Uterus (tissue), 4 donors: ENCODE data around the gene PIGBOS1. TPM values are rescaled to one million over a fixed set of nuclear protein-coding genes. Genes with fewer than 3 reads are reported as not detected.

Experiments used
- DNase-seq, 2 donors: peaks; one replicate each; pipeline ENCODE4 v3.0.0-alpha.2; 2019 to 2020
- H3K27ac ChIP-seq, 2 donors: fragments of 200-600 bp; sonication (generic); 1 replicate in 1 of 2; 2 replicates in 1 of 2; pipeline ENCODE4 v1.5.1; 2016 to 2018
- H3K27me3 ChIP-seq, 2 donors: fragments of 200-600 bp; sonication (generic); one replicate each; pipeline ENCODE4 v1.5.1; 2018 to 2019; ENCODE audit warnings: control low read depth in 1 of 2
- H3K36me3 ChIP-seq, 2 donors: fragments of 200-600 bp; sonication (generic); one replicate each; pipeline ENCODE4 v1.5.1; 2019; ENCODE audit warnings: control low read depth in 1 of 2
- H3K4me1 ChIP-seq, 2 donors: fragments of 200-600 bp; sonication (generic); one replicate each; pipeline ENCODE4 v1.5.1; 2018 to 2019; ENCODE audit warnings: control low read depth in 1 of 2
- H3K4me3 ChIP-seq, 2 donors: fragments of 200-600 bp; sonication (generic); 1 replicate in 1 of 2; 2 replicates in 1 of 2; pipeline ENCODE4 v1.5.1; 2018 to 2019; ENCODE audit warnings: mild to moderate bottlenecking in 1 of 2
- H3K9me3 ChIP-seq, 2 donors: fragments of 200-600 bp; sonication (generic); one replicate each; pipeline ENCODE4 v1.5.1; 2019; ENCODE audit warnings: control low read depth in 1 of 2
- CTCF ChIP-seq, 4 experiments: fragments of 200-600 bp in 2 of 4; fragments of 450-650 bp in 2 of 4; sonication (generic) in 2 of 4; IDR thresholded peaks; one replicate each; pipeline ENCODE4 v1.5.1; 2016 to 2019; ENCODE audit warnings: antibody characterized with exemption in 4 of 4, mild to moderate bottlenecking in 2 of 4, moderate library complexity in 1 of 4
- POLR2A ChIP-seq, 2 donors: fragments of 450-650 bp; IDR thresholded peaks; one replicate each; pipeline ENCODE4 v1.6.1; 2016; ENCODE audit warnings: antibody characterized with exemption in 2 of 2, mild to moderate bottlenecking in 1 of 2, moderate library complexity in 1 of 2
- intact Hi-C: fragments of 100-400 bp; cut with DNase I; formaldehyde crosslinking; loops from one replicate; pipeline ENCODE4 v1.15.1; 2023; ENCODE audit warnings: low total_unique reads
- total RNA-seq, 4 donors: library from RNA; depleted of rRNA in 3 of 4; stranded (reverse); fragments of >200 nt in 3 of 4; gene quantifications; one replicate each; pipeline versions ENCODE4 v1.1.0 to v1.2.4, GENCODE V29; 2014 to 2023
- donor health status: DM: yes; HTN: yes; CAD: no.

The PIGBOS1 gene
- total RNA-seq, 4 donors from 2014 or later: 0.59 to 25.9 (median 14.2) TPM

- H3K36me3 ChIP-seq: no peaks in the 10 kb centered on the region
- no peak for TF ChIP-seq POLR2A (IDR thresholded peaks at IDR 0.05)
- TF ChIP-seq CTCF (IDR thresholded peaks at IDR 0.05): no peak
- no peaks in the 10 kb centered on the region for H3K9me3 ChIP-seq
Measured at GRCh38 chr15:55277715-55278114, 41.2 kb downstream of the PIGBOS1 start.

DNA sequence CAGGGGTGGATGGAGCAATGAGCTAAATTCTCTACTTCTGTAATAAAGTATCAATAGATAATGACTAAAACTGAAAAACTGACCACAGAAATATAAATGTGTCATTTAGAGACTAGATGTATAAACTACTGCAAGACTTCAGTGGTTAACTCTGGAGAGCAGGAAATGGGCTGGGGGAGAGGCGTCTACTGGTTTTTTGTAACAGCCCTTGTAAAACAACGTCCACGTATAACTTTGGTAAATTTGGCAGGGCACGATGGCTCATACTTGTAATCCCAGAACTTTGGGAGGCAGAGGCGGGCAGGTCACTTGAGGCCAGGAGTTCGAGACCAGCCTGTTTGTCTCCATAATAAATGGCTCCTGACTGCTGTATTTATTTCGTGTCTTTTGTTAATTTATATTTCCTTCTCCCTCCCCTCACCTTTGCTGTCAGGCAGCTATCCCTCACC, 41.8 kb downstream of the PIGBOS1 start:
- Histone ChIP-seq H3K27ac (no peak overlapping the region), H3K4me3 (no peak overlapping the region), H3K4me1 (no peaks in the 10 kb centered on the region), H3K27me3 (no peaks in the 10 kb centered on the region), H3K9me3 (no peaks in the 10 kb centered on the region), H3K36me3 (no peaks in the 10 kb centered on the region)
- no peak for TF ChIP-seq CTCF (IDR thresholded peaks at IDR 0.05)
- no peak for TF ChIP-seq POLR2A (IDR thresholded peaks at IDR 0.05)
- intact Hi-C loops: no loop called here
- DNase-seq: no peak

More at GRCh38 chr15:55277715-55278114, 41.2 kb downstream of the PIGBOS1 start:
- Histone ChIP-seq H3K27ac (no peak overlapping the region), H3K27me3 (no peaks in the 10 kb centered on the region), H3K4me1 (no peaks in the 10 kb centered on the region), H3K4me3 (no peak overlapping the region)
- no peak for DNase-seq
- intact Hi-C loops: no loop called here

DNA sequence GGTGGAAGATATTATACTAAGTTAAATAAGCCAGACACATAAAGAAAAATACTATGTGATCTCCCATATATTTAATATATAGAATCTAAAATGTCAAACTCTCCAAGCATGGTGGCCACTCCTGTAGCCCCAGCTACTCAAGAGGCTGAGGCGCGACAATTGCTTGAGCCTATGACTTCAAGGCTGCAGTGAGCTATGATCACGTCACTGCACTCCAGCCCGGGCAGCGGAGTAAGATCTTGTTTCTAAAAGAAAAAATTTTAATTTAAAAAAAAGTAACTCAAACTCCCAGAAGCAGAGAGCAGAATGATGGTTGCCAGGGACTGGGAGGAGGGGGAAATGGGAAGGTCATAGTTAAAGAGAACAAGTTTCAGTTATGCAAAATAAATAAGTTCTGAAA, 42.6 kb downstream of the PIGBOS1 start:
- intact Hi-C loops: no loop called here

GRCh38 chr15:55270291-55270690, 48.6 kb downstream of the PIGBOS1 start:
- H3K4me3 ChIP-seq: no peak overlapping the region
- no peak for TF ChIP-seq POLR2A (IDR thresholded peaks at IDR 0.05)
- H3K4me1 ChIP-seq: no peaks in the 10 kb centered on the region
- H3K9me3 ChIP-seq: no peaks in the 10 kb centered on the region
- DNase-seq: no peak
- H3K27me3 ChIP-seq: no peaks in the 10 kb centered on the region
- intact Hi-C loops: no loop called here
- no peak overlapping the region for H3K27ac ChIP-seq
- H3K36me3 ChIP-seq: no peaks in the 10 kb centered on the region

More for the DNA sequence above, 42.6 kb downstream of the PIGBOS1 start:
- H3K4me3 ChIP-seq: no peak overlapping the region
- DNase-seq: no peak
- H3K4me1 ChIP-seq: no peaks in the 10 kb centered on the region
- no peak overlapping the region for H3K27ac ChIP-seq
- no peaks in the 10 kb centered on the region for H3K27me3 ChIP-seq
- H3K36me3 ChIP-seq: no peaks in the 10 kb centered on the region
- no peaks in the 10 kb centered on the region for H3K9me3 ChIP-seq
- TF ChIP-seq CTCF (IDR thresholded peaks at IDR 0.05): no peak
- TF ChIP-seq POLR2A (IDR thresholded peaks at IDR 0.05): no peak

DNA sequence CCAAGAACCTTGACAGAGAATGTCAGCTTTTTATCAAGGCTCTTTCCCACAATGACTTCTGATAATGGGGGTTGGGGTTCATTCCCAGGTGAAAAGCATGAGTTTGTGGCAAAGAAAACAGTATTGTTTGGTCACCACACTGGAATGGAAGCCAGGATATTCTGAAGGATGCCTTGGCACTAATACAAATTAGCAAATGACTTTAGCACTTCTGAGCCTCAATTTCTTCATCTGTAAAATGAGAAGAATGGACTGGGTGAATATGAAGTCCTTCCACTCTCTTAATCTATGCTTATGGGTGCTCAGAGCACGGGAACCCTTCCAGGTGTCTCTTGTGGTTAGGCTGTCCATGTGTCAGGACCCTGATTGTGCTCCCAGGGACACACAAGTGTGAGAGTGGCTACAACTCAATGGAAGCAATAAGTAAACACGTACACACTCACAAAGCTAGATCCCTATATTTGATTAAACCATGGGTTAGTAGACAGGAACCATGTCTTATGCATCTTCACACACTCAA, 50.7 kb downstream of the PIGBOS1 start:
- Histone ChIP-seq H3K27ac (no peak overlapping the region), H3K27me3 (no peaks in the 10 kb centered on the region), H3K4me1 (no peaks in the 10 kb centered on the region), H3K36me3 (no peaks in the 10 kb centered on the region), H3K9me3 (no peaks in the 10 kb centered on the region), H3K4me3 (no peak overlapping the region)
- TF ChIP-seq POLR2A (IDR thresholded peaks at IDR 0.05): no peak
- no peak for TF ChIP-seq CTCF (IDR thresholded peaks at IDR 0.05)
- intact Hi-C loops: no loop called here
- DNase-seq: no peak
